Erythroblast (primary cell): ENCODE results near the gene OMP.

Experiments
- GATA1 ChIP-seq: IDR thresholded peaks from 2 replicates; pipeline ENCODE4 v1.6.1; 2011; ENCODE audit warnings: low read depth, mild to moderate bottlenecking, control low read depth, low read length, moderate library complexity
- POLR2A ChIP-seq: IDR thresholded peaks from 2 replicates; pipeline ENCODE4 v1.6.1; 2011; ENCODE audit warnings: mild to moderate bottlenecking, low read length

DNA sequence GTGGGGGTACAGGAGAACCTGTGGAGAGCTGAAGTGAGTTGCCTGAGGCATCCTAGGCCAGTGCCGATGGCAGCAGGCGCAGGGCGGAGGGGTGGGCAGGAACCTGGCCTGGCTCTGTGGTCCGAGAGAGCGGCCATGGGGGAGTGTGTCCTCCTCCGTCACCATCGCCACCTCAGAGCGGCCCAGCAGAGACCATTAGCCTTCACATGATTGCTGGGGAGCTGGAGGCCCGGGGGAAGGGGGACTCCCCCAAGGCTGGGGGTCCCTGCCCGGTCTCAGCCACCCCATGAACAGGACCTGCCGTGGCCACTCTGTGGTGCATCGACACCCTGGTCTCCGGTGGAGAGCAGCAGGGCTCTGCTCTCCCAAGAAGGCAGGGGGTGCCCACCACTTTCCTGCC lies 4.1 kb downstream of the OMP start:
- no peak for TF ChIP-seq POLR2A
- TF ChIP-seq GATA1 = no peak
